Stimulated activated CD8-positive, alpha-beta memory T cell treated with anti-CD3 and anti-CD28 coated beads, Interleukin-15, amount 100 ng/mL, for 4 hours (primary cell): ENCODE results near the gene AHCY.

ENCODE experiments used
- DNase-seq, 2 donors: peaks; one replicate each; pipeline ENCODE4 v3.0.0-alpha.2; 2020; ENCODE audit warnings: low read depth in 2 of 2

Gene AHCY

DNA sequence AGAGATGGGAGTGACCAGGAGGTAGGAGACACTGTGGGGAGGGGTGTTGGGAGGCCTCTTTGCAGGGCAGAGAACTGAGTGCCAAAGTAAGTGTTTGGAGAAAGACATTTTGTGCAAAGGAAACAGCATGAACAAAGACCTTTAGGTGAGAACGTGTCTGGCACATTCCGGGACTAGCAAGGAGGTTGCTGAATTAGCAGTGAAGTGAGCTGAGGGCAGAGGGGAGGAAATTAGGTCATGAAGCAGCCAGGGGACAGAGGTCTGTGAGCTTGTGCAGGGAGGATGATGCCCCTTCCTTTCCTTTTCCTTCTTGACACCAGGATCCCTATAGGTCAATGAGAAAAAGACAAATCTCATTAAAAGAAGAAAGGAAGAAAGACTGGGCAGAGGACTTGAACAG, 21.4 kb upstream of the AHCY start:
- DNase-seq = no peak

DNA sequence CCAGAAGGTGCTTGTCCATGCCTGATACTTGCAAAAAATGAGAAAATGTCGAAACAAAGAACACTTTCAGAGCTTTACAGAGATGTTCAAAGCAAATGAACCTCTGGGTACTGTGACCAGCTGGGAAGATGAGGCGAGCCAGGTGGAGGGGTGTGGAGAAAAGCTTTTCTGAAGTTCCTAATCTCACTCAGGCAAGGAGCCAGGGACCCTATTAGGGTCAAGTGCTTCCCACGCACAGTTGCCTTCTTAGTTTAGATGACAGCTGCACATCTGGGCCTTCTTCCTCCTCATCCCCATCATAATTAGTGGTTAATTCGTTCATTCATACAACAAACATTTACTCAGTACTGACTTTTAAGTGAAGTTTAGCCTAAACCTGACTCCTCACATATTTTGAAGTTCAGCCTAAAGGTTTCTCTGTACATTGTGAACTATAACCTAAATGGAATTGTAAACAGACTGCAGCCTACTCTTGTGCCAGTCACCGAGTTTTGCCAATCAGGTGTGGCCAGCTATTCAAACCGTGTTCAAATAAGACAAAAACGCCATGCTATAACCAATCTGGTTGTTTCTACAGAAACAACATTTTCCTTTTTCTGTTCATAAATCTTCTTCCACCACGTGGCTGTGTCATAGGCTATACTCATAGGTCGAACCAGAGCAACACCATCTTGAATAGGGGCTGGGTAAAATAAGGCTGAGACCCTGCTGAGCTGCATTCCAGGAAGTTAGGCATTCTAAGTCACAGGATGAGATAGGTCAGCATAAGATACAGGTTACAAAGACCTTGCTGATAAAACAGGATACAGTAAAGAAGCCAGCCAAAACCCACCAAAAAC, 19.3 kb upstream of the AHCY start:
- DNase-seq = no peak

DNA sequence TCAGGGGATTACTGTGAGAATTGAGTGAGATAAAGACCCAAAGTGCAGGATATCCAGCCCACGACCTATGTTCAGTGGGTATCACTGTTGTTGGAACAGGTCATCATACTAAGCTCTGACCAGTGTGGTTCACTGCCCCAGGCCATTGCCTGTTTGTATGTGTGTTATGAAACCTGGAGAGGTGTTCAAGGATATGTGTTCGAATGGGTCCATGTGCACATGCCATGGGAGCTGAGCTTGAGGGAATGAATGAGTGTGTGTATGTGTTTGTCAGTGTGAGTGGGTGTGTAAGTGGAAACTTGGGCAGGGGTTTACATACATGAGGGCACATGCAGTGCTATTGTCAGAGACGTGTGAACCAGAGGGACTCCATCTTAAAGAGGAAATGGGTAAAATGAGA, 17.7 kb upstream of the AHCY start:
- no peak for DNase-seq

DNA sequence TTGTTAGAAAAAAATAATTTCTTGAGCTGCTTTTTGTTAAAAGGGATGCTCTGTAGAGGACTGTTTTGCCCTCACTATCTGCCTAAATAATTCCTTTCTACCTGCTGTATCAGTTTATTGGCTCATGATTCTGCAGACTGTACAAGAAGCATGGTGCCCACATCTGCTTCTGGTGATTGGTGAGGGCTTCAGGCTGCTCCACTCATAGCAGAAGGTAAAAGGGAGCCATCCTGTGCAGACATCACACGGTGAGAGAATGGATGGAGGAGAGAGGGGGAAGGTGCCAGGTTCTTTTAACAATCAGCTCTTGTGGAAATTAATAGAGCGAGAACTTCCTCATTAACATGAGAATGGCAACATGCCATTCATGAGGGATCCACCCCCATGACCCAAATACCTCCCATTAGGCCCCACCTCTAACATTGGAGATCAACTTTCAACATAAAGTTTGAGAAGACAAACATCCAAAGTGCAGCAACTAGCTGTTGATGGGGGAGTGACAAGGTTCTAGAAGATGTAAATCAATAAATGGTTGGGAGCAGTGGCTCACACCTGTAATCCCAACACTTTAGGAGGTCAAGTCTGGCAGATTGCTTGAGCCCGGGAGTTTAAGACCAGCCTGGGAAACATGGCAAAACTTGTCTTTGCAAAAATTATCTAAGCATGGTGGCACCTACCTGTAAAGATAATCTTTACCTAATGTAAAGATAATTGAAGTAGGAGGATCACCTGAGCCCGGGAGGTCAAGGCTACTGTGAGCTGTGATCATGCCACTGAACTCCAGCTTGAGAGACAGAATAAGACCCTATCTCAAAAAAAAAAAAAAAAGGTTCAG, 15.7 kb upstream of the AHCY start:
- no peak for DNase-seq

DNA sequence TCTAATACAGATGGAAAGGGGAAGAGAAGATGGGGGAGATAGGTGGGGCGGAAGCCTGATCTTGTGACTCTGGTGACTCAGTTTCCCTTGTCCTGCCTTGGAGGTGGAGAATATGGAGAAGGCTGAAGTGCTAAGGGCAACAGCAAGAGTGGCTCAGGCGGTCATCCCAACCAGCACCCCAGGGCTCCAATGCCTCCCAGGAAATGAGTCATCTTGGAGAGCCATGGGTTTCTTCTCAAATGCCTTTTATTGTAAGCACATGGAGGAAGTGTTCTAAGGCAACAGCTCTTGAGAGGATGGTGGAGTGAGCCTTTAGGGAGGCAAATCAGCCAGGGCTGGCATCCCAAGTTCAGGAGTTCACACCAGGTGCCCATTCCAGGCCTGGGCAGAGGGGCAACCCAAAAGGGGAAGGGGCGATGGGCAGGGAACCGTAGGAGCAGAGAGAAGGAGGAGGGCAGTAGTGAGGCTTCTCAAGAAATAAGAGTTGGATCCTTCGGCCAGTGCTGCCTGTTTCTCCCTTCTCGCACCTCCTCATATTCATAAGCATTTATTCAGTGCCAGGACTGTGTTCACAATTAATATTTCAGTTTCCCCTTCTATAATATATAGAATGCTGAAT, 13.2 kb upstream of the AHCY start:
- DNase-seq = no peak

DNA sequence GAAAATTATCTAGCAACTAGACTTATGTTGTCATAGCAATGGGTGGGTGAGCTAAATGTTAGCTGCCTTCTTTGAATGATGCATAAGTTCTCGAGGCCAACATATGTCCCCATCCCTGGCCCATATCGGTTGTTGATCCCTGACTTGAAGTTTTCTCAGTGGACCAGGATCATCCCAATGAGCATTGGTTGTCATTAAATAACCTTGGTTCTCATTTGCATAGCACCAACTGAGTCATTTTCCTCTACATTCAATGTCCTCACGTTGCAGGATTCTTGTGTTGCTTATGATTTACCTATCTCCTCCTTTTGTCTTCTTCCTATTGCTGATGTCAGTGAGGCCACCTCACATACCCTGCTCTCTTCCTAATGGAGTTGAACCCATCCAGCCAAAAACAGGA, 12.1 kb upstream of the AHCY start:
- no peak for DNase-seq

DNA sequence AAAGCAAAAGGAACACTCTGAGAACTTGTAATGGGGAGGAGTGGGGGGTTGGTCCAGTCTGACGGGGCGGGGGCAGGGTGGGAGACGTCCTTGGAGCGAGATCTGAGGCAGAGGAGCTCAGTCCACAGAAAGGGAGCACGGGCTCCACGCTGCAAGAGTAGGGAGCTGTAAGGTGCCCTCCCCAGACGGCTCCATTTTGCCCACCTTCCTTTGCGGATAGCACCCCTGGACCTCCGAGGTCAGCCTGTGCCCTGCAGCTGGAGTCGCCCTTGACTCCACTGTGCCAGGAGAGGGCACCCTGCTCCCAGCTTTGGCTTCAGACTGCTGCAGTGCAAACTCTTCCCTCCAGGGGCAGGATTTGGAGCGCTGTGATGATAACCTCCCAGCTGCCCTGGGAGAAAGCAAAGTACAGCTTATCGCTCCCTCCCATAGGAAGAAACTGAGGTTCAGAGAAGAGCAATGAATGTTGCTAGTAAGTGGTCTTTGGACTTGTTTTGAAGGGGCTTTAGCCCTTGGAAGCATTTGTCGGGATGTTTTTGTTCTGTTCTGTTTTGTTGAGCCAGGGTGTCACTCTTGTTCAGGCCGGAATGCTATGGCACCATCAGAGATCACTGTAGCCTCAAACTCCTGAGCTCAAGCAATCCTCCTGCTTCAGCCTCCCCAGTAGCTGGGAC, 9.5 kb upstream of the AHCY start:
- peak; percentile 61 to 72 for DNase-seq

DNA sequence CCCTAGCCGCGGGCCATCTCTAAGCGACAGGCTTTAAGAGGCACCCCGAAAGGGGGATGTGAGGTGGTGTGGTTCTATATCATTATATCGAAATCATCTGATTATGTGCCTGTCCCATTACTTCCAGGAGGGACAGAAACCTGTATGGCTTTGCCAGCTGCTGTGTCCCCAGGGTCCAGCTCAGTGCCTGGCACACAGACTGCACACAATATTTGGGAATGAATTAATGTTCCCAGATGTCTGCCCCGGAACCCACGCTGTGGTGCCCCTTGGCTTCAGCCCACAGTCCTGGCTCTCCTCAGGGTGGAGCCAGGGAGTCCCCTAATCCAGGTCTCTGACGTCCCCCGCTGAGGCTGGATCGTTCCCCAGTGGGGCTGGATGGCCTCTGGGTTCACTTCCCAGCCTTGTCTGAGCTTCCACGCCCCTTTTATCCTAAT, 8.9 kb upstream of the AHCY start:
- DNase-seq = no peak

DNA sequence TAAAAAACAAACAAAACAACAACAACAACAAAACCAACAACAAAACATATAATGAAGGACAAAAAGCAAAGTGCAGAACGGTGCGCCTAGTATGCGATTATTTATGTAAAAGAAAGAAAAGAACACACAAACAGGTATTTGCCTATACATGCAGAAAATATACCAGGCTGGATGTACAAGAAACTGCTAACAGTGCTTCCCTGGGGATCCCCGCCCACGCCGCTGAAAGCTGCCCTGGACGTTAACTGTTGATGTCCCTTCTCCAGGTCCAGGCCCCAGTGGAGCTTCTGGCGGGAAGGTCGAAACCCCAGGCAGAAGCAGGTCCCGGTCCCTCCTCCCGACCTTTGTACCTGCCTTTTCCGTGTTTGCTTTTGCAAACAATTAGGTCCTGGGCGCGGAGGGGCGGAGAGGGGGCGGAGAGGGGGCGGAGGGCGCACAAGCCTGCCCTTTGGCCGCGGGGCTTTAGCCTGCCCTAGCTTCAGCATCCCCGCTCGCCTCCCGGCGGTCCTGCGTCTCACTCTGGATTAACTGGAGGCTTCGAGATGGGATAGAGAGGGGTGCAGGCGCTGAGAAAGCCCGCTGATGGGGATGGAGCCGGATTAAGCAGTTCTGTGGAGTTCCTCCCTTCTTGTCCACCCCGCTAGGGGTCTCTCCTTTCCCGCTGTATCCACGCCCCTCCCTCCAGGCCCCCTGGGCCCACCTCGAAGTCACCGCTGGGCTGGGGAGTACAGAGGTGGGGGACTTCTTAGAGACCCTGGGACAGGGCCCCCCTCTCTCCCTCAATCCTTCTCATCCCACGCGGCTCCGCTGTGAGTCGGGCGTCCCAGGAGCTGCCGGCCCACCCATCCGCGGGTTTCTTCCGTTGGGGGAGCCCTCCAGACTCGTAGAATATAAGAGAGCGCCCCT, 8.2 kb upstream of the AHCY start:
- DNase-seq = no peak

DNA sequence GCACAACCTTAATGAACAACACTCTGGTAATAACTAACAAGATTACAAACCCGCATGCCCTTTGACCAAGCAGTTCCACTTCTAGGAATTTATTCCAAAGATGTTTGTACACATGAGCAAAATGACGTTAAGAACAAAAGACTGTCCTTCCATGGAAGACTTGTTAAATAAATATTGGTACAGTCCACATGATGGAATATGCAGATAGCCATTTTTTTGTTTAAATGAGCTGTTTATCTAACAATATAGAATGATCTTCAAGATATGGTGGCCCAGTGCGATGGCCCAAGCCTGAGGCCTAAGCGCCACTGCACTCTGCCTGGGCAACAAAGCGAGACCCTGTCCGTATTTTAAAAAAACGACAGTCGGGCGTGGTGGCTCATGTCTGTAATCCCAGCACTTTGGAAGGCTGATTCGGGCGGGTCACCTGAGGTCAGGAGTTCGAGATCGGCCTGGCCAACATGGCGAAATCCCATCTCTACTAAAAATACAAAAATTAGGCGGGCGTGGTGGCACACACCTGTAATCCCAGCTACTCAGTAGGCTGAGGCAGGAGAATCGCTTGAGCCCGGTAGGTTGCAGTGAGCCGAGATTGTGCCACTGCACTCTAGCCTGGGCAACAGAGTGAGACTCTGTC, 7.4 kb upstream of the AHCY start:
- no peak for DNase-seq

DNA sequence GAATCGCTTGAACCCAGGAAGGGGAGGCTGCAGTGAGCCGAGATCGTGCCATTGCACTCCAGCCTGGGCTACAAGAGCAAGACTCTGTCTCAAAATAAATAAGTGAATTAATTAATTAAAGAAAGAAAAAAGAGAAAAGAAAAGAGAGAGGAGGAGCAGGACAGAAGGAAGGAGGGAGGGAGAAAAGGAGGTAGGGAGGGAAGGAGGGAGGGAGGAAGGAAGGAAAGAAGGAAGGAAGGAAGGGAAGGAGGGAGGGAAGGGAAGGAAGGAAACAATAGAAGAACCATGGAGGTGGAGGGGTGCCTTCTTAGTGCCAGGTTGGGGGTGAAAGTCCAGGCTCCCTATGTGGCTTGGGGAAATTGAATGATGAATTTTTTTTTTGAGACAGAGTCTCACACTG, 6.5 kb upstream of the AHCY start:
- DNase-seq = no peak

DNA sequence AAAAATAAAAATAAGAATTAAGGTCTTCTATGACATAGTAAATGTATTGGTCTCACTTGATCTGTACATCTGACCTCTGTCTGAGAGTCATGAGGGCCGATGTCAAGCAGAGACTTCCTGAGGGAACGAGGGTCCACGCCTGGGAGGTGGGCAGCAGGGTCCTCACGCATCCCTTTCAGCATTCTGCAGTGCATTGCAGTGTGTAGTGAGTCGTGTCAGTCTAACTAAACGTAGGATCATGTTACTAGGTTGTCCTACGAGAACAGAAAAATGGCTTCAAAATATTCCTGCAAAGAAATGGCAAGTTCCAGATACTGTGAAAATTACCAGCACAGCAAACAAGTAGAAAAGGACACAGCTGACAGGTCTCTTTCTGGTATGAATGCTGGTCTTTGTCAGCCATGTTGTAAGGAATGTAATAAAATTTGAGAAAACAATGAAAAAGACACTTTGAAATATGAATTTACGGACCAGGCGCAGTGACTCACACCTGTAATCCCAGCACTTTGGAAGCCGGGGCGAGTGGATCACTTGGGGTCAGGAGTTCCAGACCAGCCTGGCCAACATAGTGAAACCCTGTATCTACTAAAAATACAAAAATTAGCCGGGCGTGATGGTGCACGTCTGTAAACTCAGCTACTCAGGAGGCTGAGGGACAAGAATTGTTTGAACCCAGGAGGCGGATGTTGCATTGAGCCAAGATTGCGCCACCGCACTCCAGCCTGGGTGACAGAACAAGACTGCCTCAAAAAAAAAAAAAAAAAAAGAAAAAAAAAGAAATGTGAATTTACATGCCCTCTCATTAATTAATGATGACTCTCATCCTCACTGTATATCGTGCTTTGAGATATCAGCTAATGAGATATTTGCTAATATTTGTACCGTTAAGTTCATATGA, 2.4 kb upstream of the AHCY start:
- no peak for DNase-seq

DNA sequence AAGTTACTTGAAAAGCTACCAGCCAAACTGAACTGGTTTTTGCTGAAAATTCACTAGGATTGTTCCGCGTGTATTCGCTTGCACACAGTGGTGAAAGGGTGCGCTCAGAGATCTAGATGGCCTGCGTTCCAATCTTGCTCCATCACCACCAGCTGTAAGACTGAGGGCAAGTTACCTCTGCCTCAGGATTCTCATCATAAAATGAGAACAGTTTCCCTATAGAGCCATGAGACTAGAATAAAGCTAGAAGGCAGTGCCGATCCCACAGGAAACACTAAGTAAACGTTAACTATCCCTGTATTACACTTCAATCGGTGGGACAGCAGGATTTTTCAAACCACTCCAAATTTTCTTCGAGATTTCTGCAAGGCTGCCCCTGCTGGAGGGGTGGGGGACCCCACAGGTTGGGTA, 838 bp downstream of the AHCY start:
- DNase-seq = no peak

DNA sequence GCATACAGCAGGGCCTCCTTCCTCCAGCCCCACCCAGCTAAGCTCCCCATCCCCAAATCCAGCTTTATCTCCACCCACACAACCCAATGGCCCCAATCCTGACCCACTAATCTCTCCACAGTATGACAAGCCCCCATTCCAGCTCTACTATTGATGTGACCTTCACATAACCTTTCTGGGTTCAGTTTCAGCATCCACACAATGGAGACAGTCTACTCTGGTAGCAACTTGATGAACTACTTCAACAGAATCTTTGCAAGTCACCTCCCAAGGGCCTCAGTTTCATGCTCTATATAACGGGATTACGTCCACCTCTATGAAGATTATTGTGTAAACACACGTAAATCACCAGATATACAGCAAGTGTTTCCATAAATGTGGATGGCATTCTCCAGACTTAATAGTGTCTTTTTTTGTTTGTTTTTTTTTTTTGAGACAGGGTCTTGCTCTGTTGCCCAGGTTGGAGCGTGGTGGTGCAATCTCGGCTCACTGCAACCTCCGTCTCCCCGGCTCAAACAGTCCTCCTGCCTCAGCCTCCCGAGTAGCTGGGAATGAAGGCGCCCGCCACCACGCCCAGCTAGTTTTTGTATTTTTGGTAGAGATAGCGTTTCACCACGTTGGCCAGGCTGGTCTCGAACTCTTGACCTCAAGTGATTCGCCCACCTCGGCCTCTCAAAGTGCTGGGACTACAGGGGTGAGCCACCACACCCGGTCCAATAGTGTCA, 1.4 kb downstream of the AHCY start:
- no peak for DNase-seq

DNA sequence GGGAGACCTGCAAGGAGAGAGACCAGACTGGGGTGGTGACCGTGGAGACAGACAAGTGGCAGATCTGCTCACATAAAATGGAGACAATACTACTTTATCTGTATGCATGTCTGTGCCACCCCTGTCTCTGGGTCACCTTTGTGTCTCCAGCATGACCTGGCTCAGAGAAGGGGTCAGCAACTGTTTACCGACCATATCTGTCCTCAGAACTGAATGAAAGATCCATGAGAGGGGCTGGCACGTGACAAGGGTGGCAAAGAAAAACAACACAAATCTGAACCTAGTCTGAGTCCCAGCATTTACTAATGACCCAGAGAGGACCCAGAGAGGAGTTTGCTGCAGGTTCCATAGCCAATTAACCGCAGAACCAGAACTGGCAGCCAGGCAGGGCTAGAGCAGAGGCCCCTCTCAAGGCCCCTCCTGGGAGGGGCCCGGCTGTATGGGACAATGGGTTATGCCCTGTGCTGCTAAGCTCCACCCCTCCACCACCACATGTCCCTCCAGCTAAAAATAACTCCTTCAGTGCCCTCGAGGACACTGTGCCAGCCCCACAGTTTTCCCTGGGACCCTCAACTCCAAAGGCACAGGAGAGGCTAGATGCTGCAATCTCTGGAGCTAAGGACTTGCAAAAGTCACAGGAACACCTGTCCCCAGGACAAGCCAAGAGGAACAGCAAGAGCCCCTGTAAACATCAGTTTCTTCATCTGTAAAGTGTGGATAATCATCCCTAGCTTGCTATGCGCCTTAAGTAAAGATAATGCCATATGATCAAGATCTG, 2.2 kb downstream of the AHCY start:
- no peak for DNase-seq

DNA sequence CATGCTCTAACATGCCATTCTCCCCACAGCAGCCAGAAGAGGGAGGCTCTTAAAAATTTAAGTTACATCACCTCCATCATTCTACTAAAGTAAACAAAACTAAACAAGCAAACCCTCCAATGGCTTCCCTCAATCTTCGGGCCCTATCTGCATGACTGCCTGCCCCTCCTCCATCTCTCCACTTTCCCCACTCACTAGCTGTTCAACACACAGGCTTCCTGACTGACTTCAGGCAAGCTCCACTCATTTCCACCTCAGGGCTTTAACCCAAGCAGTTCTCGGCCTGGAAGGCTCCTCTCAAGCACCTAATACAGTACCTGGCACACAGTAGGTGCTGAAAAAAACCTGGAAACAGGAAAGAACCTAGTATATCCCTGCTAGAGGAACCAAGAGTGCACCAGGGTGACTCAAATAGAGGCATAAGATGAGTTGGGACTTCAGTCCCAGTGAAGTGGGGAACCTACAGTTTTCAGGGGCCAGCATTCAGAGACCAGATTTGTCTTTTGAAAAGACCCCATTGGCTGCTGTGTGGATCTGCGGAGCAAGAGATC, 2.8 kb downstream of the AHCY start:
- DNase-seq = no peak

DNA sequence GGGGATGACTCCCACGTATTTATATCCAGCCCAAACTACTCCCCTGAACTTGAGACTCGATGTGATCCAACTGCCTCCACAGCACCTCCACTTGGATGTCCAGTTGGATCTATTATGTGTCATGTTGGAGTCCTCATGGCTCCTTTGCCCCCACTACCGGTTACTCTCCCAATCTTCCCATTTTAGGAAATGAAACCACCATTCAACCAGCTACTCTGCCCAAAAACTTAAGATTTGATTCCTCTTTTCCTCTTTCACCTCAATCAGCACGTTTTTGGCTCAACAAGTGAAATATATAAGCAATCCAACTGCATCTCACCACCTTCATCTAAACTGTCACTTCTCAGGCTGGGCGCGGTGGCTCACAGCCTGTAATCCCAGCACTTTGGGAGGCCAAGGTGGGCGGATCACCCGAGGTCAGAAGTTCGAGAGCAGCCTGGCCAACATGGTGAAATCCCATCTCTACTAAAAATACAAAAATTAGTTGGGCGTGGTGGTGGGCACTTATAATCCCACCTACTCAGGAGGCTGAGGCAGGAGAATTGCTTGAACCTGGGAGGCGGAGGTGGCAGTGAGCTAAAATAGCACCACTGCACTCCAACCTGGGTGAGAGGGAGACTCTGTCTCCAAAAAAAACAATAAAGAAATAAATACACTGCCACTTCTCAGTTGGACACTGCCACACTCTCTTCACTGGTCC, 3.4 kb downstream of the AHCY start:
- no peak for DNase-seq
